WTC11 (cell line): Measurements from ENCODE around the gene MYO1H. TPM values are rescaled to one million over a fixed set of nuclear protein-coding genes. Genes with fewer than 3 reads are reported as not detected.

ENCODE experiments used
- ATAC-seq: fragments of 200-7000 bp; cut with Tn5 transposase; 2 replicates; pipeline ENCODE4 v1.10.0; 2021; ENCODE audit warnings: mild to moderate bottlenecking, moderate library complexity
- CTCF ChIA-PET: fragments of 300-600 bp; sonication (Branson Sonifier 250); formaldehyde crosslinking; loops from one replicate; lab custom pipeline; 2021; ENCODE audit warnings: antibody characterized with exemption; lab: Charles Lee
- POLR2A ChIA-PET: fragments of 350-600 bp; sonication (Branson Sonifier 250); formaldehyde crosslinking; loops from one replicate; lab custom pipeline; 2021; ENCODE audit warnings: antibody characterized with exemption; lab: Charles Lee
- DNase-seq: peaks from one replicate; pipeline ENCODE4 v3.0.0; 2021; ENCODE audit warnings: low spot score
- H3K27ac Mint-ChIP-seq: 2 replicates; pipeline ENCODE4 v1.8.0; 2021; ENCODE audit warnings: mixed read lengths
- H3K27me3 Mint-ChIP-seq: 2 replicates; pipeline ENCODE4 v1.8.0; 2021; ENCODE audit warnings: low read depth, mild to moderate bottlenecking, moderate library complexity, mixed read lengths
- H3K36me3 Mint-ChIP-seq: 2 replicates; pipeline ENCODE4 v1.8.0; 2021; ENCODE audit warnings: mixed read lengths
- H3K4me1 Mint-ChIP-seq: 2 replicates; pipeline ENCODE4 v1.8.0; 2022; ENCODE audit warnings: mixed read lengths
- H3K4me3 Mint-ChIP-seq: 2 replicates; pipeline ENCODE4 v1.8.0; 2021; ENCODE audit warnings: mild to moderate bottlenecking, moderate library complexity, mixed read lengths
- H3K9me3 Mint-ChIP-seq: 2 replicates; pipeline ENCODE4 v1.8.0; 2021; ENCODE audit warnings: mixed read lengths
- AFF4 ChIP-seq: sonication (generic); formaldehyde crosslinking; IDR thresholded peaks from 2 replicates; pipeline ENCODE4 v1.8.1; 2023; ENCODE audit warnings: mild to moderate bottlenecking, missing genetic modification reagents, borderline replicate concordance
- CREM ChIP-seq: sonication (generic); formaldehyde crosslinking; IDR thresholded peaks from 2 replicates; pipeline ENCODE4 v1.8.1; 2022; ENCODE audit warnings: mild to moderate bottlenecking, missing genetic modification reagents, moderate library complexity
- ETV6 ChIP-seq: sonication (generic); formaldehyde crosslinking; IDR thresholded peaks from 2 replicates; pipeline ENCODE4 v1.8.1; 2022; ENCODE audit warnings: mild to moderate bottlenecking, missing genetic modification reagents
- FOXJ3 ChIP-seq: sonication (generic); formaldehyde crosslinking; IDR thresholded peaks from 2 replicates; pipeline ENCODE4 v1.9.0; 2021; ENCODE audit warnings: missing genetic modification reagents, mild to moderate bottlenecking, borderline replicate concordance
- GABPB1 ChIP-seq: sonication (generic); formaldehyde crosslinking; IDR thresholded peaks from 2 replicates; pipeline ENCODE4 v1.8.1; 2023; ENCODE audit warnings: mild to moderate bottlenecking, missing genetic modification reagents
- HMGA2 ChIP-seq: fragments of 250-450 bp; sonication (Bioruptor Pico); IDR thresholded peaks from 2 replicates; pipeline ENCODE4 v1.4.0; 2021; ENCODE audit warnings: mild to moderate bottlenecking, moderate library complexity
- IRF2 ChIP-seq: sonication (generic); formaldehyde crosslinking; IDR thresholded peaks from 2 replicates; pipeline ENCODE4 v1.8.0; 2022; ENCODE audit warnings: low read depth, missing genetic modification reagents, borderline replicate concordance
- MAX ChIP-seq: sonication (generic); formaldehyde crosslinking; IDR thresholded peaks from 2 replicates; pipeline ENCODE4 v1.8.0; 2022; ENCODE audit warnings: mild to moderate bottlenecking, missing genetic modification reagents
- NFE2L1 ChIP-seq: sonication (generic); formaldehyde crosslinking; IDR thresholded peaks from 2 replicates; pipeline ENCODE4 v1.8.1; 2023; ENCODE audit warnings: missing genetic modification reagents
- NFYB ChIP-seq: sonication (generic); formaldehyde crosslinking; conservative IDR thresholded peaks from 2 replicates; pipeline ENCODE4 v1.8.0; 2022; ENCODE audit warnings: low read depth, missing genetic modification reagents
- NR3C1 ChIP-seq: sonication (generic); formaldehyde crosslinking; conservative IDR thresholded peaks from 2 replicates; pipeline ENCODE4 v1.8.1; 2023; ENCODE audit warnings: low read depth, mild to moderate bottlenecking, missing genetic modification reagents
- RELA ChIP-seq: sonication (generic); formaldehyde crosslinking; IDR thresholded peaks from 2 replicates; pipeline ENCODE4 v1.8.1; 2022; ENCODE audit warnings: missing genetic modification reagents, mild to moderate bottlenecking, borderline replicate concordance
- SP1 ChIP-seq: sonication (generic); formaldehyde crosslinking; conservative IDR thresholded peaks from 2 replicates; pipeline ENCODE4 v1.8.1; 2022; ENCODE audit warnings: missing genetic modification reagents
- TP53 ChIP-seq: sonication (generic); formaldehyde crosslinking; IDR thresholded peaks from 2 replicates; pipeline ENCODE4 v1.8.1; 2023; ENCODE audit warnings: mild to moderate bottlenecking, missing genetic modification reagents
- ZNF219 ChIP-seq: sonication (generic); formaldehyde crosslinking; IDR thresholded peaks from 2 replicates; pipeline ENCODE4 v1.8.0; 2023; ENCODE audit warnings: missing genetic modification reagents, mild to moderate bottlenecking, borderline replicate concordance
- ZNF423 ChIP-seq: fragments of 250-450 bp; sonication (Bioruptor Pico); IDR thresholded peaks from 2 replicates; pipeline ENCODE4 v2.1.2; 2022; ENCODE audit warnings: mild to moderate bottlenecking, moderate library complexity
- ZNF671 ChIP-seq: fragments of 250-450 bp; sonication (Bioruptor Pico); IDR thresholded peaks from 2 replicates; pipeline ENCODE4 v1.8.0; 2021; ENCODE audit warnings: mild to moderate bottlenecking
- total RNA-seq: library from RNA; stranded (reverse); gene quantifications from 3 replicates; pipeline ENCODE4 v1.2.3, GENCODE V29; 2021
- TF ChIP-seq, protein P1 (sequence below): sonication (generic); formaldehyde crosslinking; IDR thresholded peaks from 2 replicates; pipeline ENCODE4 v1.8.1; 2023; ENCODE audit warnings: mild to moderate bottlenecking, missing genetic modification reagents, moderate library complexity
- TF ChIP-seq, protein P2 (sequence below): fragments of 250-450 bp; sonication (Bioruptor Pico); IDR thresholded peaks from 2 replicates; pipeline ENCODE4 v1.9.0; 2021; ENCODE audit warnings: mild to moderate bottlenecking
- TF ChIP-seq, protein P3 (sequence below): sonication (generic); formaldehyde crosslinking; IDR thresholded peaks from 2 replicates; pipeline ENCODE4 v1.8.1; 2023; ENCODE audit warnings: mild to moderate bottlenecking, moderate library complexity, missing genetic modification reagents
- TF ChIP-seq, protein P4 (sequence below): sonication (generic); formaldehyde crosslinking; IDR thresholded peaks from 2 replicates; pipeline ENCODE4 v1.8.1; 2022; ENCODE audit warnings: mild to moderate bottlenecking, missing genetic modification reagents, moderate library complexity, borderline replicate concordance

MYO1H gene
- total RNA-seq, 1 experiment from 2014 or later = 0.44 TPM

DNA sequence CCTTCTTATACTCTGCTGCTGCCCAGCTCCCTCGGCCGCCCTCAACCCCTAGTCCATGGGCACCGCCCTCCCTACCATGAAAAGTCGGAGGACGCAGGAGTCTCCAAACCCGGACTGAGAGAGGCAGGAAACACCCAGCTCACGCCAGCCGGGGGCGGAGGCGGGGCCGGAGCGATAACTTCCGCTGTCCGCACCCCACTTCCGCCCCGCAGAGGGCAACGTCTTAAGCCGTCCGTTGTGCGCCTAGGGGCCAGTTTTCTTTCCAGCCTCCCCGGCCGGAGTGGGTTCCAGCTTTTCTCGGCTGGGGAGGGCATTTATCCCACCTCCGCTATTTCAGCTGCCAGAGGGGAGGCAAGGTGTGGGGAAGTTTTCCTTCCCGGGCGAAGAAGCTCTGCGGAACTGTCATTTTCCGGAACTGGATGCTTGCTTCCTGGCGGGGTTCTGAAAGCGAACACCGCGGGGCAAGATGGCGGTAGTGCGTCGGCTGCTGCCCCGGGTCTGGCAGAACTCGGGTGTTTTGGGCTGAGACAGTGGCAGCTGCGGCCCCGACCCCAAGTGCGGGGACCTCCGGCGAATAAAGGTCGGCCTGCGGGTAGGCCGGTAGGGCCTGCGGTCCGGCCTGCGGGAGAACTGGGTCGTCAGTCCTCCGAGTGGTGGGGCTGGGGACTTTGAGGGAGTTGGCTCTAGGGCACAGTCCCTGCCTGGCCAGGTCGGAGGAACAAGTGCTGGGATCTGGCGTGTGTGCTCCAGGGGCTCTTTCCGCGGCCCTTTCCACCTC, 129.7 kb downstream of the MYO1H start, which contains the start of the genes KCTD10 and UBE3B:
Gene KCTD10, minus strand, starts transcription at position 116 of the 778 bp plus-strand sequence. Its CDS starts 38 bp downstream, at position 78.
Gene UBE3B, plus strand, starts transcription at position 450 of the 778 bp plus-strand sequence. CDS start 5,918 bp downstream, outside the sequence.
- ATAC-seq (peak; percentile 88), DNase-seq (peak; percentile 89)
- H3K36me3 Mint-ChIP-seq = peaks cover 3% of the 10 kb centered on the region; the same call in 1 of the 2 replicates
- no peaks in the 10 kb centered on the region for H3K9me3 Mint-ChIP-seq
- H3K27me3 Mint-ChIP-seq = no peaks in the 10 kb centered on the region
- ChIA-PET CTCF (interaction anchor here (0.7 to 6.7 kb wide), 9 partner anchors 15 to 368 kb away, joined by 3 to 44 read pairs (median 4); no protein-coding TSS in a partner anchor), POLR2A (interaction anchor here (1.0 to 1.8 kb wide), 3 partner anchors 15 to 44 kb away, joined by 3 to 14 read pairs (median 4); no protein-coding TSS in a partner anchor)
- peaks cover 30% of the 10 kb centered on the region for H3K4me1 Mint-ChIP-seq
- peak within 1 kb of the TSS; percentile 99 for H3K27ac Mint-ChIP-seq
- TF ChIP-seq FOXJ3 (CRISPR knock-in tag) (no peak), TP53 (CRISPR knock-in tag) (no peak), NR3C1 (CRISPR knock-in tag) (no peak), SP1 (peak; percentile 73), HMGA2 (CRISPR knock-in tag) (peak; percentile 50; the same call in 1 of the 2 replicates), RELA (CRISPR knock-in tag) (no peak; the same call in 1 of the 2 replicates), NFYB (CRISPR knock-in tag) (0 out of 2 replicates have a peak, but pooled peaks have one; percentile 26), GABPB1 (CRISPR knock-in tag) (peak; percentile 86), ZNF219 (CRISPR knock-in tag) (peak; percentile 12; the same call in 1 of the 2 replicates), CREM (peak; percentile 63; the same call in 1 of the 2 replicates), AFF4 (CRISPR knock-in tag) (0 out of 2 replicates have a peak, but pooled peaks have one; percentile 72), ETV6 (0 out of 2 replicates have a peak, but pooled peaks have one; percentile 45), ZNF671 (no peak)
- TF ChIP-seq, protein P1, sequence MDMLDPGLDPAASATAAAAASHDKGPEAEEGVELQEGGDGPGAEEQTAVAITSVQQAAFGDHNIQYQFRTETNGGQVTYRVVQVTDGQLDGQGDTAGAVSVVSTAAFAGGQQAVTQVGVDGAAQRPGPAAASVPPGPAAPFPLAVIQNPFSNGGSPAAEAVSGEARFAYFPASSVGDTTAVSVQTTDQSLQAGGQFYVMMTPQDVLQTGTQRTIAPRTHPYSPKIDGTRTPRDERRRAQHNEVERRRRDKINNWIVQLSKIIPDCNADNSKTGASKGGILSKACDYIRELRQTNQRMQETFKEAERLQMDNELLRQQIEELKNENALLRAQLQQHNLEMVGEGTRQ (CRISPR knock-in tag) = peak; percentile 23; the same call in 1 of the 2 replicates
- H3K4me3 Mint-ChIP-seq = peak within 1 kb of the TSS; percentile 94

GRCh38 chr12:109477963-109478315, 130.2 kb downstream of the MYO1H start:
- ChIA-PET POLR2A (no interaction called here), CTCF (interaction anchor here (3.7 to 6.7 kb wide), 2 partner anchors 20 to 44 kb away, joined by 8 to 44 read pairs; no protein-coding TSS in a partner anchor)
- ATAC-seq = no peak
- Mint-ChIP-seq H3K4me3 (peak overlapping the region; percentile 94), H3K9me3 (no peaks in the 10 kb centered on the region), H3K36me3 (peaks cover under 1% of the 10 kb centered on the region; the same call in 1 of the 2 replicates), H3K27ac (peak overlapping the region; percentile 99), H3K27me3 (no peaks in the 10 kb centered on the region), H3K4me1 (peaks cover 30% of the 10 kb centered on the region)
- DNase-seq = no peak
- TF ChIP-seq, protein P1 (CRISPR knock-in tag) = no peak
- TF ChIP-seq, protein P2, sequence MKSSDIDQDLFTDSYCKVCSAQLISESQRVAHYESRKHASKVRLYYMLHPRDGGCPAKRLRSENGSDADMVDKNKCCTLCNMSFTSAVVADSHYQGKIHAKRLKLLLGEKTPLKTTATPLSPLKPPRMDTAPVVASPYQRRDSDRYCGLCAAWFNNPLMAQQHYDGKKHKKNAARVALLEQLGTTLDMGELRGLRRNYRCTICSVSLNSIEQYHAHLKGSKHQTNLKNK (CRISPR knock-in tag) = no peak
- TF ChIP-seq, protein P3, sequence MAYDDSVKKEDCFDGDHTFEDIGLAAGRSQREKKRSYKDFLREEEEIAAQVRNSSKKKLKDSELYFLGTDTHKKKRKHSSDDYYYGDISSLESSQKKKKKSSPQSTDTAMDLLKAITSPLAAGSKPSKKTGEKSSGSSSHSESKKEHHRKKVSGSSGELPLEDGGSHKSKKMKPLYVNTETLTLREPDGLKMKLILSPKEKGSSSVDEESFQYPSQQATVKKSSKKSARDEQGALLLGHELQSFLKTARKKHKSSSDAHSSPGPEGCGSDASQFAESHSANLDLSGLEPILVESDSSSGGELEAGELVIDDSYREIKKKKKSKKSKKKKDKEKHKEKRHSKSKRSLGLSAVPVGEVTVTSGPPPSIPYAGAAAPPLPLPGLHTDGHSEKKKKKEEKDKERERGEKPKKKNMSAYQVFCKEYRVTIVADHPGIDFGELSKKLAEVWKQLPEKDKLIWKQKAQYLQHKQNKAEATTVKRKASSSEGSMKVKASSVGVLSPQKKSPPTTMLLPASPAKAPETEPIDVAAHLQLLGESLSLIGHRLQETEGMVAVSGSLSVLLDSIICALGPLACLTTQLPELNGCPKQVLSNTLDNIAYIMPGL = no peak
- TF ChIP-seq ZNF423 (CRISPR knock-in tag) (no peak), MAX (CRISPR knock-in tag) (no peak), NFE2L1 (no peak), HMGA2 (CRISPR knock-in tag) (no peak), IRF2 (no peak), GABPB1 (CRISPR knock-in tag) (no peak)
- TF ChIP-seq, protein P4, sequence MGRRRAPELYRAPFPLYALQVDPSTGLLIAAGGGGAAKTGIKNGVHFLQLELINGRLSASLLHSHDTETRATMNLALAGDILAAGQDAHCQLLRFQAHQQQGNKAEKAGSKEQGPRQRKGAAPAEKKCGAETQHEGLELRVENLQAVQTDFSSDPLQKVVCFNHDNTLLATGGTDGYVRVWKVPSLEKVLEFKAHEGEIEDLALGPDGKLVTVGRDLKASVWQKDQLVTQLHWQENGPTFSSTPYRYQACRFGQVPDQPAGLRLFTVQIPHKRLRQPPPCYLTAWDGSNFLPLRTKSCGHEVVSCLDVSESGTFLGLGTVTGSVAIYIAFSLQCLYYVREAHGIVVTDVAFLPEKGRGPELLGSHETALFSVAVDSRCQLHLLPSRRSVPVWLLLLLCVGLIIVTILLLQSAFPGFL = no peak
